ENCODE measurements around the gene C9orf40. TPM values are rescaled to one million over a fixed set of nuclear protein-coding genes. Genes with fewer than 3 reads are reported as not detected.

C9orf40 gene
- polyA plus RNA-seq, 1 of the 3 experiments (the other 2 are of a cell fraction): 2.0 TPM

- TF ChIP-seq USF1 (IDR thresholded peaks at IDR 0.05; ENCODE audit: borderline replicate concordance, low read depth) (no peak), ELF1 (IDR thresholded peaks at IDR 0.05) (no peak), NFIC (IDR thresholded peaks at IDR 0.05; ENCODE audit: borderline replicate concordance) (no peak), JUND (IDR thresholded peaks at IDR 0.05) (no peak)
Observed at GRCh38 chr9:74910036-74910435, 42.7 kb downstream of the C9orf40 start (continued).

GRCh38 chr9:74908665-74909064 lies 44.0 kb downstream of the C9orf40 start:
- no peaks in the 10 kb centered on the region for H4K20me1 ChIP-seq (ENCODE audit: insufficient read depth)
- H3K9me2 ChIP-seq: no peaks in the 10 kb centered on the region
- H3K27me3 ChIP-seq (ENCODE audit: insufficient read depth): no peaks in the 10 kb centered on the region; the same call in 1 of the 2 replicates
- no peak overlapping the region for H3K4me3 ChIP-seq (ENCODE audit: low read depth in 2 of 2, low read length in 1 of 2)
- TF ChIP-seq GATA2 (CRISPR knock-in tag; IDR thresholded peaks at IDR 0.05) (no peak), TEAD4 (IDR thresholded peaks at IDR 0.05; ENCODE audit: borderline replicate concordance, insufficient read depth) (no peak), IRF3 (IDR thresholded peaks at IDR 0.05; ENCODE audit: low read depth, low read length) (no peak)
- no peak overlapping the region for H3K9ac ChIP-seq
- ChIA-PET POLR2A (no interaction called here), CTCF (no interaction called here)
- WGBS (ENCODE audit: low lambda C conversion rate): 14% methylated on average over 4 of the region's 4 CpGs
- H3K36me3 ChIP-seq (replicated peaks in 1 of 2; ENCODE audit: control insufficient read depth in 1 of 2, insufficient read depth in 2 of 2, low read length in 1 of 2): no peaks in the 10 kb centered on the region
- no peak for DNase-seq
- H3K79me2 ChIP-seq (ENCODE audit: insufficient read depth): no peaks in the 10 kb centered on the region
- no peak overlapping the region for H3K27ac ChIP-seq (ENCODE audit: low read depth in 2 of 2, low read length in 1 of 2)
- no peak overlapping the region for H3K4me2 ChIP-seq
- no peaks in the 10 kb centered on the region for H3F3A ChIP-seq (replicated peaks; ENCODE audit: insufficient read depth)
- no peak overlapping the region for H2AFZ ChIP-seq (ENCODE audit: low read depth)
- no peaks in the 10 kb centered on the region for H3K4me1 ChIP-seq (ENCODE audit: control insufficient read depth in 1 of 2, insufficient read depth in 2 of 2, low read depth in 1 of 2, low read length in 1 of 2)
- H3K9me3 ChIP-seq: no peaks in the 10 kb centered on the region

- H3K27ac ChIP-seq (ENCODE audit: low read depth in 2 of 2, low read length in 1 of 2): no peak overlapping the region
- POLR2A ChIA-PET: no interaction called here
- H3K27me3 ChIP-seq (ENCODE audit: insufficient read depth): no peaks in the 10 kb centered on the region; the same call in 1 of the 2 replicates
- no peak overlapping the region for H2AFZ ChIP-seq (ENCODE audit: low read depth)
- no peak overlapping the region for H3K4me3 ChIP-seq (ENCODE audit: low read depth in 2 of 2, low read length in 1 of 2)
- H3K9me3 ChIP-seq: no peaks in the 10 kb centered on the region
- H3F3A ChIP-seq (replicated peaks; ENCODE audit: insufficient read depth): no peaks in the 10 kb centered on the region
- no peak for DNase-seq
- H4K20me1 ChIP-seq (ENCODE audit: insufficient read depth): no peaks in the 10 kb centered on the region
- WGBS (ENCODE audit: low lambda C conversion rate): 7% methylated on average over 3 of the region's 3 CpGs
- H3K9me2 ChIP-seq: no peaks in the 10 kb centered on the region
- H3K4me1 ChIP-seq (ENCODE audit: control insufficient read depth in 1 of 2, insufficient read depth in 2 of 2, low read depth in 1 of 2, low read length in 1 of 2): no peaks in the 10 kb centered on the region
- H3K9ac ChIP-seq: no peak overlapping the region
- no peaks in the 10 kb centered on the region for H3K36me3 ChIP-seq (replicated peaks in 1 of 2; ENCODE audit: control insufficient read depth in 1 of 2, insufficient read depth in 2 of 2, low read length in 1 of 2)
- no peaks in the 10 kb centered on the region for H3K79me2 ChIP-seq (ENCODE audit: insufficient read depth)
- H3K4me2 ChIP-seq: no peak overlapping the region
- CTCF ChIA-PET: no interaction called here
- no peak for TF ChIP-seq REST (IDR thresholded peaks at IDR 0.05; ENCODE audit: low read depth, low read length)
- no peak for TF ChIP-seq MEF2A (IDR thresholded peaks at IDR 0.05; ENCODE audit: borderline replicate concordance, low read depth)
- no peak for TF ChIP-seq ELF1 (IDR thresholded peaks at IDR 0.05)
- no peak for TF ChIP-seq EP300 (IDR thresholded peaks at IDR 0.05; ENCODE audit: borderline replicate concordance in 1 of 2, low read depth in 1 of 2, low read length in 1 of 2)
- no peak for TF ChIP-seq FOXJ3 (CRISPR knock-in tag; IDR thresholded peaks at IDR 0.05)
- TF ChIP-seq USF1 (IDR thresholded peaks at IDR 0.05; ENCODE audit: borderline replicate concordance, low read depth): no peak
- no peak for TF ChIP-seq POLR2AphosphoS5 (IDR thresholded peaks at IDR 0.05; ENCODE audit: low read depth, low read length)
Observed at GRCh38 chr9:74907085-74907484, 45.6 kb downstream of the C9orf40 start.

All from SK-N-SH (cell line).